ENCODE measurements around the gene TMC2. TPM values are rescaled to one million over a fixed set of nuclear protein-coding genes. Genes with fewer than 3 reads are reported as not detected.

Gene TMC2
- total RNA-seq, 1 donor from 2014 or later, result not detected

DNA sequence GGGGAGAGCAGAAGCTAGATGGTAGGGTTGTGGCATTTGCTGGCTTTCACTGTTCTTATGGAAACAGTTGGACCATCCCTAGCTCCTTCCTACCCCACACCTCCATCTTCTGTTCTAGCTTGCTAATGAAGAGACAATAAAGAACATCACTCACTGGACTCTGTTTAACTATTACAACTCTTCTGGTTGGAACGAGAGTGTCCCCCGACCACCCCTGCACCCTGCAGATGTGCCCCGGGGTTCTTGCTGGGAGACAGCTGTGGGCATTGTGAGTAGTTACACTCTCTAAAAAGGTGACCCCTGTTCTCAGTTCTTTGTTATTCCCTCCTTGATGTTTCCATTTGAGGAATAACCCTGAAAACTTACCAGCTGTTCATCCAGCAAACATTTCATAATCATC, 75.7 kb downstream of the TMC2 start:
- DNase-seq, result no peak
- H3K27me3 ChIP-seq (ENCODE audit: low read depth), result peaks cover 53% of the 10 kb centered on the region
- no peak overlapping the region for H3K4me3 ChIP-seq
- H3K9me3 ChIP-seq (replicated peaks), result peaks cover 11% of the 10 kb centered on the region
- no peaks in the 10 kb centered on the region for H3K4me1 ChIP-seq
- intact Hi-C loops (cut with micrococcal nuclease), result no loop called here
- H3K27ac ChIP-seq (replicated peaks), result no peak overlapping the region
- no peaks in the 10 kb centered on the region for H3K36me3 ChIP-seq
- TF ChIP-seq, protein P1, sequence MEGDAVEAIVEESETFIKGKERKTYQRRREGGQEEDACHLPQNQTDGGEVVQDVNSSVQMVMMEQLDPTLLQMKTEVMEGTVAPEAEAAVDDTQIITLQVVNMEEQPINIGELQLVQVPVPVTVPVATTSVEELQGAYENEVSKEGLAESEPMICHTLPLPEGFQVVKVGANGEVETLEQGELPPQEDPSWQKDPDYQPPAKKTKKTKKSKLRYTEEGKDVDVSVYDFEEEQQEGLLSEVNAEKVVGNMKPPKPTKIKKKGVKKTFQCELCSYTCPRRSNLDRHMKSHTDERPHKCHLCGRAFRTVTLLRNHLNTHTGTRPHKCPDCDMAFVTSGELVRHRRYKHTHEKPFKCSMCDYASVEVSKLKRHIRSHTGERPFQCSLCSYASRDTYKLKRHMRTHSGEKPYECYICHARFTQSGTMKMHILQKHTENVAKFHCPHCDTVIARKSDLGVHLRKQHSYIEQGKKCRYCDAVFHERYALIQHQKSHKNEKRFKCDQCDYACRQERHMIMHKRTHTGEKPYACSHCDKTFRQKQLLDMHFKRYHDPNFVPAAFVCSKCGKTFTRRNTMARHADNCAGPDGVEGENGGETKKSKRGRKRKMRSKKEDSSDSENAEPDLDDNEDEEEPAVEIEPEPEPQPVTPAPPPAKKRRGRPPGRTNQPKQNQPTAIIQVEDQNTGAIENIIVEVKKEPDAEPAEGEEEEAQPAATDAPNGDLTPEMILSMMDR (IDR thresholded peaks at IDR 0.05; ENCODE audit: borderline replicate concordance), result no peak

- no peaks in the 10 kb centered on the region for H3K36me3 ChIP-seq
- no peak for DNase-seq
Measured at GRCh38 chr20:2616634-2617033, 80.3 kb downstream of the TMC2 start.

GRCh38 chr20:2617099-2617714, 80.8 kb downstream of the TMC2 start:
- H3K27me3 ChIP-seq (ENCODE audit: low read depth), result peaks cover 54% of the 10 kb centered on the region
- H3K4me1 ChIP-seq, result no peaks in the 10 kb centered on the region
- TF ChIP-seq, protein P1 (IDR thresholded peaks at IDR 0.05; ENCODE audit: borderline replicate concordance), result no peak
- no peak overlapping the region for H3K4me3 ChIP-seq
- no peak for DNase-seq
- intact Hi-C loops (cut with micrococcal nuclease), result no loop called here
- peaks cover 12% of the 10 kb centered on the region for H3K9me3 ChIP-seq (replicated peaks)
- H3K36me3 ChIP-seq, result no peaks in the 10 kb centered on the region
- H3K27ac ChIP-seq (replicated peaks), result no peak overlapping the region

More at GRCh38 chr20:2616634-2617033, 80.3 kb downstream of the TMC2 start:
- Histone ChIP-seq H3K4me3 (no peak overlapping the region), H3K4me1 (no peaks in the 10 kb centered on the region), H3K27me3 (ENCODE audit: low read depth) (peaks cover 58% of the 10 kb centered on the region), H3K27ac (replicated peaks) (no peak overlapping the region), H3K9me3 (replicated peaks) (peaks cover 12% of the 10 kb centered on the region)
- TF ChIP-seq, protein P1 (IDR thresholded peaks at IDR 0.05; ENCODE audit: borderline replicate concordance), result no peak
- intact Hi-C loops (cut with micrococcal nuclease), result no loop called here

GRCh38 chr20:2618815-2619214, 82.4 kb downstream of the TMC2 start:
- Histone ChIP-seq H3K27ac (replicated peaks) (no peak overlapping the region), H3K27me3 (ENCODE audit: low read depth) (peaks cover 40% of the 10 kb centered on the region), H3K4me1 (no peaks in the 10 kb centered on the region), H3K9me3 (replicated peaks) (peaks cover 12% of the 10 kb centered on the region), H3K4me3 (no peak overlapping the region), H3K36me3 (no peaks in the 10 kb centered on the region)
- TF ChIP-seq, protein P1 (IDR thresholded peaks at IDR 0.05; ENCODE audit: borderline replicate concordance), result no peak
- intact Hi-C loops (cut with micrococcal nuclease), result no loop called here
- no peak for DNase-seq

DNA sequence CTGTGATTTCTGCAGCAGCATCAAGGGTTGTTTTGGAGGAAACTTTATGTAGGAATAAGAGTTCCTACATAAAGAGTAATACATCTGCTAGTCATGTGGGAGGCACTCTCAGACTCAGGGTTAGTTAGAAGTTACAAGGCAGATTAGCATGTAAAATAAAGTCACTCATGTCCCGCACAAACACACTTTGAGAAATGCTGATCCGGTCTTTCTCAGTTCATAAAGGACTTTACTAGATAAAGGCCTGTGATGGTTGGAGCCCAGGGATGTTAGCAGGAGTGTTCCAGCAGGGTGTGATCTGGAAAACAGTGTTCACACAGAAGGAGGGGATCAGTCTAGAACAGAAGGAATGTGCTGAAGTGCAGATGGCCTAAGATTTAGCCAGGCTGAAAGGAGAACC, 83.0 kb downstream of the TMC2 start:
- no peaks in the 10 kb centered on the region for H3K4me1 ChIP-seq
- intact Hi-C loops (cut with micrococcal nuclease), result no loop called here
- DNase-seq, result no peak
- no peaks in the 10 kb centered on the region for H3K36me3 ChIP-seq
- no peak overlapping the region for H3K27ac ChIP-seq (replicated peaks)
- H3K9me3 ChIP-seq (replicated peaks), result peaks cover 12% of the 10 kb centered on the region
- TF ChIP-seq, protein P1 (IDR thresholded peaks at IDR 0.05; ENCODE audit: borderline replicate concordance), result no peak
- H3K27me3 ChIP-seq (ENCODE audit: low read depth), result peaks cover 36% of the 10 kb centered on the region
- no peak overlapping the region for H3K4me3 ChIP-seq
